Neural crest cell (in vitro differentiated cells): ENCODE data around the gene PRKCZ. TPM values are rescaled to one million over a fixed set of nuclear protein-coding genes. Genes with fewer than 3 reads are reported as not detected.

Experiments
- DNase-seq: peaks from one replicate; pipeline ENCODE4 v3.0.0; 2021; ENCODE audit warnings: low read depth, mixed read lengths, low spot score
- H3K27ac Mint-ChIP-seq: one replicate; pipeline ENCODE4 v1.8.0; 2021; ENCODE audit warnings: mild to moderate bottlenecking, mixed read lengths; ENCODE audit not compliant: unreplicated experiment
- H3K27me3 Mint-ChIP-seq: 2 replicates; pipeline ENCODE4 v1.8.0; 2021; ENCODE audit warnings: low read depth, mild to moderate bottlenecking, mixed read lengths
- H3K36me3 Mint-ChIP-seq: 2 replicates; pipeline ENCODE4 v1.8.0; 2021; ENCODE audit warnings: low read depth, mild to moderate bottlenecking, mixed read lengths
- H3K4me1 Mint-ChIP-seq: 2 replicates; pipeline ENCODE4 v1.8.0; 2021; ENCODE audit warnings: mixed read lengths
- H3K4me3 Mint-ChIP-seq: one replicate; pipeline ENCODE4 v1.8.0; 2021; ENCODE audit warnings: mild to moderate bottlenecking, mixed read lengths
- H3K9me3 Mint-ChIP-seq: 2 replicates; pipeline ENCODE4 v1.8.0; 2021; ENCODE audit warnings: mixed read lengths
- CTCF ChIP-seq: fragments of 200-600 bp; sonication (generic); conservative IDR thresholded peaks from 2 replicates; pipeline ENCODE4 v1.5.0; 2021; ENCODE audit warnings: antibody characterized with exemption, mild to moderate bottlenecking
- total RNA-seq: library from RNA; stranded (reverse); gene quantifications from 2 replicates; pipeline ENCODE4 v1.2.1, GENCODE V29; 2021

Gene PRKCZ
- total RNA-seq, 1 donor from 2014 or later = 8.6 TPM

GRCh38 chr1:2085080-2085479, 34.9 kb downstream of the PRKCZ start:
- H3K27ac Mint-ChIP-seq = no peak overlapping the region
- H3K27me3 Mint-ChIP-seq = no peaks in the 10 kb centered on the region
- H3K36me3 Mint-ChIP-seq = no peaks in the 10 kb centered on the region
- H3K9me3 Mint-ChIP-seq = no peaks in the 10 kb centered on the region
- peaks cover 15% of the 10 kb centered on the region for H3K4me1 Mint-ChIP-seq
- no peak for DNase-seq
- TF ChIP-seq CTCF = no peak
- H3K4me3 Mint-ChIP-seq = no peak overlapping the region

- no peak for TF ChIP-seq CTCF
- no peaks in the 10 kb centered on the region for H3K36me3 Mint-ChIP-seq
- no peak for DNase-seq
- H3K27ac Mint-ChIP-seq = no peak overlapping the region
- peaks cover 3% of the 10 kb centered on the region for H3K27me3 Mint-ChIP-seq
- H3K4me3 Mint-ChIP-seq = no peak overlapping the region
- no peaks in the 10 kb centered on the region for H3K9me3 Mint-ChIP-seq
- H3K4me1 Mint-ChIP-seq = peaks cover 18% of the 10 kb centered on the region
Observed at GRCh38 chr1:2086446-2087078, 36.4 kb downstream of the PRKCZ start.

- TF ChIP-seq CTCF = no peak
- Mint-ChIP-seq H3K4me3 (no peak overlapping the region), H3K36me3 (no peaks in the 10 kb centered on the region), H3K27me3 (peaks cover 4% of the 10 kb centered on the region), H3K27ac (no peak overlapping the region), H3K4me1 (peaks cover 19% of the 10 kb centered on the region), H3K9me3 (no peaks in the 10 kb centered on the region)
- no peak for DNase-seq
Observed at GRCh38 chr1:2087766-2088165, 37.6 kb downstream of the PRKCZ start.

GRCh38 chr1:2088458-2088857, 38.2 kb downstream of the PRKCZ start:
- Mint-ChIP-seq H3K36me3 (no peaks in the 10 kb centered on the region), H3K4me1 (peaks cover 19% of the 10 kb centered on the region), H3K27me3 (peaks cover 4% of the 10 kb centered on the region), H3K27ac (no peak overlapping the region), H3K4me3 (no peak overlapping the region), H3K9me3 (no peaks in the 10 kb centered on the region)
- no peak for TF ChIP-seq CTCF
- no peak for DNase-seq

- no peak overlapping the region for H3K27ac Mint-ChIP-seq
- H3K4me3 Mint-ChIP-seq = no peak overlapping the region
- H3K27me3 Mint-ChIP-seq = peaks cover 4% of the 10 kb centered on the region
- H3K36me3 Mint-ChIP-seq = no peaks in the 10 kb centered on the region
- no peak for TF ChIP-seq CTCF
- no peak for DNase-seq
- H3K9me3 Mint-ChIP-seq = no peaks in the 10 kb centered on the region
- peaks cover 19% of the 10 kb centered on the region for H3K4me1 Mint-ChIP-seq
Observed at GRCh38 chr1:2089051-2089450, 38.8 kb downstream of the PRKCZ start.
